Neuron (in vitro differentiated cells): ENCODE measurements around the gene SLC22A15.

Experiments used
- H2AFZ ChIP-seq: one replicate; pipeline ENCODE4 v1.6.1; 2013; ENCODE audit warnings: low read depth, mild to moderate bottlenecking, inconsistent platforms, low read length, moderate library complexity
- H3K27me3 ChIP-seq: one replicate; pipeline ENCODE4 v1.6.1; 2013; ENCODE audit warnings: low read length; ENCODE audit not compliant: insufficient read depth
- H3K36me3 ChIP-seq: one replicate; pipeline ENCODE4 v1.6.1; 2013; ENCODE audit warnings: low read length; ENCODE audit not compliant: insufficient read depth
- H3K4me1 ChIP-seq: one replicate; pipeline ENCODE4 v1.6.1; 2013; ENCODE audit warnings: low read length; ENCODE audit not compliant: insufficient read depth
- H3K4me3 ChIP-seq: 2 replicates; pipeline ENCODE4 v1.5.1; 2013; ENCODE audit warnings: mild to moderate bottlenecking, low read length, moderate library complexity
- H3K9me3 ChIP-seq: one replicate; pipeline ENCODE4 v1.6.1; 2013; ENCODE audit warnings: low read length

Gene SLC22A15

GRCh38 chr1:116104667-116105066 lies 128.4 kb downstream of the SLC22A15 start:
- H3K27me3 ChIP-seq = no peaks in the 10 kb centered on the region
- H2AFZ ChIP-seq = no peak overlapping the region
- no peaks in the 10 kb centered on the region for H3K36me3 ChIP-seq
- no peaks in the 10 kb centered on the region for H3K4me1 ChIP-seq
- no peak overlapping the region for H3K4me3 ChIP-seq
- H3K9me3 ChIP-seq = no peaks in the 10 kb centered on the region

- Histone ChIP-seq H3K4me3 (no peak overlapping the region), H3K9me3 (no peaks in the 10 kb centered on the region), H3K36me3 (no peaks in the 10 kb centered on the region), H3K27me3 (peaks cover 3% of the 10 kb centered on the region), H3K4me1 (no peaks in the 10 kb centered on the region), H2AFZ (no peak overlapping the region)
These were observed 129.7 kb downstream of the SLC22A15 start for GRCh38 chr1:116105996-116106395.

GRCh38 chr1:116106646-116107045 lies 130.3 kb downstream of the SLC22A15 start:
- Histone ChIP-seq H3K27me3 (peaks cover 3% of the 10 kb centered on the region), H2AFZ (no peak overlapping the region), H3K4me3 (no peak overlapping the region), H3K4me1 (no peaks in the 10 kb centered on the region), H3K9me3 (no peaks in the 10 kb centered on the region), H3K36me3 (no peaks in the 10 kb centered on the region)

GRCh38 chr1:116107371-116107770 lies 131.1 kb downstream of the SLC22A15 start:
- H3K36me3 ChIP-seq = no peaks in the 10 kb centered on the region
- no peak overlapping the region for H3K4me3 ChIP-seq
- H2AFZ ChIP-seq = no peak overlapping the region
- H3K4me1 ChIP-seq = no peaks in the 10 kb centered on the region
- H3K9me3 ChIP-seq = no peaks in the 10 kb centered on the region
- H3K27me3 ChIP-seq = peaks cover 3% of the 10 kb centered on the region

DNA sequence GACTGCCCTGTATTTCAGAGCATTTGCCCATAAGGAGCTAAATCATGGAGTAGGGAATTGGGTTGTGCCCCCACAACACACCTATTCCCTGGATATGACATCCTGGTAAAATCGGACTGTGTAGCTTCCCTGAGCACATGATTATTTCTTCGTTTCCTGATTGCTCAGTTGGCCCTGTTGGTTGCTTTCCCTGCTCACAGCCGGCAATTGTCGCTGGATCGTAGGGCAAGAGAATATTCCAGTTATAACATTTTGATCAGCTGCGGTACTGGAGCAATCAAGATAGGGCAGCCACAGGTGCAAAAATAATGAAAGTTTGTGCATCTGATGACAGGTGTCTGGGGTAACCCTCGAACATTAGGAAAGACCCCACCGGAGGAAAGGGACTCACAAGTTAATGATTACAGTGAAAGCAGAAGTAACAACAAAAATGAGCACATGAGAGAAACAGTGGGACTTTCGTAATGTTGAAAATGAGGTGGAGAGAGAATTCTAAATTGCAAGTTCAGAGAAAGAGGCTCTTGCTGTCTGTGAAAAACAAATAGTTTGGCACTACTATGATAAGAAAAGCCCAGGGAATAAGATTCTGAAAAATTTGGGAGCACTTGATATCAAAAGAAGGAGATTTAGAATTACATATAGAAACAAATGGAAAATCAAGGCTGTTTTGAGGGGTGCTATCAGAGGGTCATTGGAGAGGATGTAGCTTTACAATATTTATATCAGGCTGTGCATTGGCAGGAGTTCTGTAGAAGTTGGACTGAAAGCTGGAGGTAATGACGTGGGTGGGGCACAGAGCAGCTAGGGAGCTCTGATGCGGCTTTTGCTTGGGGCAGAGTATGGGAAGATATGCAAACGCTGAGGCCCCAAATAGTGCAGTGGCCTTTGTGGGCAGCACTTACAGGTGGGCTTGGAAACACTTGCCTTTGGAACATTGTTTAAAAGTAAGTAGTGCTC lies 134.5 kb downstream of the SLC22A15 start, which contains the start of gene MAB21L3:
MAB21L3 (plus strand) TSS at position 833 of the 957 bp plus-strand sequence. CDS start 1,217 bp downstream, outside the sequence.
- Histone ChIP-seq H3K4me1 (no peaks in the 10 kb centered on the region), H3K36me3 (no peaks in the 10 kb centered on the region), H3K27me3 (peaks cover 3% of the 10 kb centered on the region), H3K4me3 (no peak within 1 kb of the TSS), H2AFZ (no peak within 1 kb of the TSS), H3K9me3 (no peaks in the 10 kb centered on the region)

DNA sequence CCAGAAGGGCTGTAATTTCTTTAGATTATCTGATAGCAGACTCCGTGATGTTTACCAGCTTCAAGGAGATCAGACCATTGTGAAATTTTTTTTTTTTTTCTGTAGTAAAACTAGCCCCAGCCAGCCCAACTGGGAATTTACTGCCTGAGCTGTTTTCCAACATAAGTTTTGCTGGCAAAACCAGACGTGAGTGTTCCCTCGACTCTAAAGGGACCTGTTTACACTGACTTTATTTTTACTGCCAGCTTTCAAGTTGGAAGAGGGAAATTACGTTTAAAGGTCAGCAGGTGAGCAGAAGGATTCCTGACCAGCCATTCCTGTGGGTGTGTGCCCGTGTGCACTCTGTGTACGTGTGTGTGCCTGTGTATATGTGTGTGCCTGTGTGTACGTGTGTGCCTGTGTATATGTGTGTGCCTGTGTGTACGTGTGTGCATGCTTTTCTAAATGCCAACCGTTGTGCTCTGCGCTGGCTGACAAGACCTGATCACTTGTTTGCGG lies 135.3 kb downstream of the SLC22A15 start:
- H3K27me3 ChIP-seq = peaks cover 3% of the 10 kb centered on the region
- no peak overlapping the region for H2AFZ ChIP-seq
- H3K4me1 ChIP-seq = no peaks in the 10 kb centered on the region
- H3K36me3 ChIP-seq = no peaks in the 10 kb centered on the region
- no peaks in the 10 kb centered on the region for H3K9me3 ChIP-seq
- H3K4me3 ChIP-seq = no peak overlapping the region

DNA sequence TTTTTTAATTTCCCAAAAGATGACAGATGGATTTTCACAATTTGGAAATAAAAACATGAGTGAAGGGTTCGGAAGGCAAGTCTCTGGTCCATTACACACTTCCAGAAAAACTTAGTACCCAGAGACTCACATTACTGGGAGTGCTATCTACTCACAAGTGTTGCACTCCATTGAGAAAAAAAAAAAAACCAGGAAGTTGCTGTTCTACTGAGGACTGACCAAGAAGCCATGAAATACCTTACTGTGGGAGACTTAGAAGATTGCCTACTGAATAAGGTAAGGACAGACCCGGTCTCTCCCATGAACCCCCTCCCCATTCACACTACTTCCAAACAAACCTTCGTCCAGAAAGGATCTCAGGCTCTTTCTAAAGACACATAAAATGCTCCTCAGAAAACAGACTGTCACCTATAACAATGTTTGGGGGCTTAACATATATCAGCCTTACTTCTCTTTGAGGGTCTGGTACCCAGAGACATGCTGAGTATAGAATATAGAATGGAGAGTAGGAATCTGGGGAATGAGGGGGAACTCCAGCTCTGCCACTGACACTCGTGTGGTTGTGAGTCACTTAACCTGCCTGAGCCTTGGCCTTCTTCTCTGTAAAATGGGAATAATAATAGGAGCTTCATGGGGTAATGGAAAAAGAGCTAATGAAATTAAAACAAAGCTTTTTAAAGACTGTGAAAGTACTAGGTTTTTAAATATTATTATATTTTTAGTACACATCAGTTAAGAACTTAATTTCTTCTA lies 136.3 kb downstream of the SLC22A15 start:
- no peaks in the 10 kb centered on the region for H3K36me3 ChIP-seq
- no peaks in the 10 kb centered on the region for H3K4me1 ChIP-seq
- H3K9me3 ChIP-seq = no peaks in the 10 kb centered on the region
- no peak overlapping the region for H3K4me3 ChIP-seq
- H3K27me3 ChIP-seq = peaks cover 3% of the 10 kb centered on the region
- no peak overlapping the region for H2AFZ ChIP-seq

GRCh38 chr1:116113615-116114014 lies 137.3 kb downstream of the SLC22A15 start:
- Histone ChIP-seq H3K9me3 (no peaks in the 10 kb centered on the region), H3K4me3 (no peak overlapping the region), H3K36me3 (no peaks in the 10 kb centered on the region), H3K27me3 (peaks cover 3% of the 10 kb centered on the region), H3K4me1 (no peaks in the 10 kb centered on the region), H2AFZ (no peak overlapping the region)

DNA sequence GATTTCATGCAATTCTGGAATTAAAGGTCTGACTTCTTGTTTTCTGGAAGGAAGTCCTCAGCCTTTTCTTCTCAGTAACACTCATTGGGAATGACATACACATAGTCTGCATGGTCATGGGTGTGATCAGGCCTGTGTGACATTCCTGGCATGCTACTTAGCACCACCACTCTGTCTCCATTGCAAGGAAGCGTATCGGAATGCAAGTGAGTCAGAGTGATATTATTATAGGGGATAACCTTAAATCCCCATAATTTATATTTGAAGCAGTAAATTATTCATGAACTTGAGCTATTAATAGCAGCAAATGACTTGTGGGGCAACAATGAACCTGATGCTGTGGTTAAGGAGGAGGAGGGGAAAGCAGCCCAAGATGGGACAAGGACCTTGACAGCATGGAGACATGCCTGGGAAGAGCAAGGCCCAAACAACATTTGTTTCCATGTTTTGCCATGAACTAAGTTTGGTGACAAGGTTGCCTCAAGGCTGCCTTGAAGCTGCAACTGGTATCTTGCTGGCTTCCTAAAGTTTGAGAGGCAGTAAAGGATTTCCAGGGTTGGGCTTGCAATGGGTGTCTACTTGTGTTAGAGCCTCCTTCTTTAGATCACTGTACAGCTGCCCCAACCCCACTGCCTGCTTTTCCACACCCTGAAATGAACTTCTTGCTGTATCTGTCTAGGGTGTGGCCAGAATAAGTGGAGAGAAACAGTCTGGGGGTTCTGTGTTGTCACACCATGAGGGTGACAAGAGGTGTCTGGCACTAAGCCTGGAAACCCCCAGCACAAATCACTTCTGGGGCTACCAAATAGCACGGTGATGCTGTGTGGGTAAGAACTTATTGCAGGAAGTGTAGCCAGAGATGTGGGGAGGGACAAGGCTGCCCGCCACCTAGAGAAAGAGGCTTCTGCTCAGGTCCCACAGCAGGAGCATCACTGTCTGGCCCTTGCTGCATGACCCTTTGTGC lies 139.4 kb downstream of the SLC22A15 start:
- Histone ChIP-seq H3K4me1 (no peaks in the 10 kb centered on the region), H2AFZ (no peak overlapping the region), H3K9me3 (no peaks in the 10 kb centered on the region), H3K27me3 (peaks cover under 1% of the 10 kb centered on the region), H3K4me3 (no peak overlapping the region), H3K36me3 (no peaks in the 10 kb centered on the region)

GRCh38 chr1:116118471-116118870 lies 142.2 kb downstream of the SLC22A15 start:
- no peaks in the 10 kb centered on the region for H3K4me1 ChIP-seq
- no peaks in the 10 kb centered on the region for H3K9me3 ChIP-seq
- no peaks in the 10 kb centered on the region for H3K36me3 ChIP-seq
- H3K4me3 ChIP-seq = no peak overlapping the region
- H2AFZ ChIP-seq = no peak overlapping the region
- peaks cover 2% of the 10 kb centered on the region for H3K27me3 ChIP-seq
